Coronary artery (tissue), 2 donors: ENCODE measurements around the gene GPRC5B.

Experiments used
- DNase-seq: peaks from one replicate; pipeline ENCODE4 v3.0.0-alpha.2; 2017; ENCODE audit warnings: low spot score
- H3K27ac ChIP-seq, 2 donors: fragments of 200-600 bp; sonication (generic); one replicate each; pipeline ENCODE4 v1.5.1; 2016 to 2019
- H3K4me3 ChIP-seq: fragments of 200-600 bp; sonication (generic); 2 replicates; pipeline ENCODE4 v1.5.1; 2016; ENCODE audit warnings: mild to moderate bottlenecking, moderate library complexity
- CTCF ChIP-seq: fragments of 200-600 bp; sonication (generic); IDR thresholded peaks from one replicate; pipeline ENCODE4 v1.5.1; 2019; ENCODE audit warnings: antibody characterized with exemption

GPRC5B gene

GRCh38 chr16:19837331-19837980, 47.2 kb downstream of the GPRC5B start:
- no peak for DNase-seq
- H3K27ac ChIP-seq, result no peak overlapping the region
- TF ChIP-seq CTCF, result no peak

GRCh38 chr16:19835968-19836421, 48.7 kb downstream of the GPRC5B start:
- no peak overlapping the region for H3K27ac ChIP-seq
- H3K4me3 ChIP-seq, result no peak overlapping the region
- TF ChIP-seq CTCF, result no peak
- DNase-seq, result no peak

More at GRCh38 chr16:19837331-19837980, 47.2 kb downstream of the GPRC5B start:
- no peak overlapping the region for H3K4me3 ChIP-seq

- Histone ChIP-seq H3K4me3 (no peak overlapping the region), H3K27ac (no peak overlapping the region)
- DNase-seq, result no peak
- TF ChIP-seq CTCF, result no peak
Observed at GRCh38 chr16:19835196-19835595, 49.5 kb downstream of the GPRC5B start.

GRCh38 chr16:19833581-19833980, 51.1 kb downstream of the GPRC5B start:
- H3K27ac ChIP-seq, result no peak overlapping the region
- no peak for TF ChIP-seq CTCF
- DNase-seq, result no peak
- no peak overlapping the region for H3K4me3 ChIP-seq

- no peak for TF ChIP-seq CTCF
- H3K27ac ChIP-seq, result no peak overlapping the region
- no peak for DNase-seq
- H3K4me3 ChIP-seq, result no peak overlapping the region
Observed at GRCh38 chr16:19833176-19833575, 51.5 kb downstream of the GPRC5B start.

GRCh38 chr16:19831678-19832077, 53.0 kb downstream of the GPRC5B start:
- TF ChIP-seq CTCF, result no peak
- Histone ChIP-seq H3K27ac (no peak overlapping the region), H3K4me3 (no peak overlapping the region)
- no peak for DNase-seq

- Histone ChIP-seq H3K27ac (no peak overlapping the region), H3K4me3 (no peak overlapping the region)
- no peak for DNase-seq
- no peak for TF ChIP-seq CTCF
Observed at GRCh38 chr16:19830902-19831560, 53.6 kb downstream of the GPRC5B start.
